Ovary (tissue), 9 donors: Measurements from ENCODE around the gene PLCD1. TPM values are rescaled to one million over a fixed set of nuclear protein-coding genes. Genes with fewer than 3 reads are reported as not detected.

Experiments used
- DNase-seq, 5 donors: peaks; one replicate each; pipeline ENCODE4 v3.0.0-alpha.2; 2019 to 2020
- H3K27ac ChIP-seq, 2 donors: fragments of 200-600 bp; one replicate each; pipeline versions ENCODE4 v1.5.1 to v1.8.0; 2019 to 2022
- H3K27me3 ChIP-seq: fragments of 200-600 bp; one replicate; pipeline ENCODE4 v1.8.0; 2022
- H3K36me3 ChIP-seq: fragments of 200-600 bp; sonication (generic); one replicate; pipeline ENCODE4 v1.5.1; 2019
- H3K4me1 ChIP-seq: one replicate; pipeline ENCODE4 v1.8.1; 2013; ENCODE audit warnings: mild to moderate bottlenecking, moderate library complexity; ENCODE audit not compliant: insufficient read depth
- H3K4me3 ChIP-seq: fragments of 200-600 bp; sonication (generic); one replicate; pipeline ENCODE4 v1.5.1; 2017
- H3K9me3 ChIP-seq, 2 donors: fragments of 200-600 bp in 1 of 2; sonication (generic) in 1 of 2; one replicate each; pipeline versions ENCODE4 v1.5.1 to v1.8.1; 2013 to 2019; ENCODE audit warnings: mild to moderate bottlenecking in 1 of 2, moderate library complexity in 1 of 2
- CTCF ChIP-seq, 3 donors: fragments of 450-650 bp in 2 of 3; fragments of 200-600 bp in 1 of 3; IDR thresholded peaks; one replicate each; pipeline versions ENCODE4 v1.5.1 to v1.8.0; 2016 to 2022; ENCODE audit warnings: antibody characterized with exemption in 3 of 3, mild to moderate bottlenecking in 1 of 3
- EP300 ChIP-seq: sonication (generic); formaldehyde crosslinking; IDR thresholded peaks from one replicate; pipeline ENCODE4 v1.6.1; 2017; ENCODE audit warnings: antibody characterized with exemption
- POLR2A ChIP-seq: fragments of 450-650 bp; IDR thresholded peaks from one replicate; pipeline ENCODE4 v1.6.1; 2017; ENCODE audit warnings: antibody characterized with exemption, mild to moderate bottlenecking, moderate library complexity
- WGBS, 3 donors: extraction: QIAGEN DNeasy Blood & Tissue Kit in 1 of 3; methylation state at CpG; one replicate each; pipeline versions ENCODE4 v1.1.5 to v1.1.7; 2013 to 2017; 5-methylcytosine and 5-hydroxymethylcytosine counted together
- intact Hi-C, 4 donors: fragments of 100-400 bp; cut with DNase I; formaldehyde crosslinking; loops; one replicate each; pipeline versions ENCODE4 v1.11.0 to v1.15.1; 2022 to 2023
- polyA plus RNA-seq, 2 donors: library from polyadenylated mRNA; stranded (reverse); fragments of 200-250 nt in 1 of 2; fragments of 350-450 nt in 1 of 2; fragmentation: Illumina TruSeq in 1 of 2; extraction: RNeasy Lipid Tissue Mini Kit (QIAGEN cat#74804) in 1 of 2; gene quantifications; one replicate each; pipeline ENCODE4 v1.2.3, GENCODE V29; 2013 to 2014
- total RNA-seq, 7 donors: library from RNA; depleted of rRNA in 2 of 7; stranded (reverse); fragments of >200 nt in 2 of 7; fragmentation: NEBNext Ultra II Directional in 3 of 7; extraction: Animal tissue kit (Norgen Biotek cat#: 25700) in 3 of 7; gene quantifications; one replicate each; pipeline versions ENCODE4 v1.1.0 to v1.2.4, GENCODE V29; 2016 to 2023
- donor health status: DM: no; HTN: no; CAD: no; lungs with moderate emphysema.
- donor health status: DM: no; HTN: no; CAD: no.
- donor health status: Bipolar disorder and iron deficiency.
- donor health status: DM: yes; HTN: yes; CAD: no.
- donor health status: DM: no; HTN: no; CAD: no.
- donor health status: DM: yes; HTN: yes; CAD: no.

Gene PLCD1
- total and polyA plus RNA-seq, 9 donors: 12.3 to 62.3 (median 27.0) TPM

- 90 to 92% (median 92%) methylated on average over 9 of the region's 9 CpGs for WGBS, 3 donors
- TF ChIP-seq EP300: no peak
- TF ChIP-seq POLR2A: no peak
- no peak for TF ChIP-seq CTCF (IDR thresholded peaks at IDR 0.05)
- H3K36me3 ChIP-seq: no peaks in the 10 kb centered on the region
Observed at GRCh38 chr3:37968199-37968598, 61.2 kb downstream of the PLCD1 start.

GRCh38 chr3:37967260-37967881 lies 62.1 kb downstream of the PLCD1 start:
- H3K27ac ChIP-seq: no peak overlapping the region
- peaks cover 1% of the 10 kb centered on the region for H3K4me1 ChIP-seq
- H3K9me3 ChIP-seq: no peaks in the 10 kb centered on the region
- H3K36me3 ChIP-seq: no peaks in the 10 kb centered on the region
- intact Hi-C loops: loop anchor here in 3 of 4 donors (2.0 to 10.0 kb wide), 3 partner anchors 110 to 113 kb away; no protein-coding TSS in a partner anchor
- no peak overlapping the region for H3K4me3 ChIP-seq
- peak; percentile 58 to 76 (median 72) for DNase-seq
- TF ChIP-seq POLR2A (no peak), CTCF (IDR thresholded peaks at IDR 0.05) (peak; percentile 54 to 74 (median 59))
- no peaks in the 10 kb centered on the region for H3K27me3 ChIP-seq
- WGBS, 3 donors: 56 to 67% (median 60%) methylated on average over 7 of the region's 7 CpGs

More at GRCh38 chr3:37968199-37968598, 61.2 kb downstream of the PLCD1 start:
- intact Hi-C loops: loop anchor here in 3 of 4 donors (2.0 to 10.0 kb wide), 3 partner anchors 111 to 113 kb away; no protein-coding TSS in a partner anchor
- H3K9me3 ChIP-seq: no peaks in the 10 kb centered on the region
- no peak overlapping the region for H3K27ac ChIP-seq
- no peaks in the 10 kb centered on the region for H3K27me3 ChIP-seq
- no peaks in the 10 kb centered on the region for H3K4me1 ChIP-seq
- H3K4me3 ChIP-seq: no peak overlapping the region
- DNase-seq: no peak

- Histone ChIP-seq H3K9me3 (no peaks in the 10 kb centered on the region), H3K36me3 (no peaks in the 10 kb centered on the region), H3K4me3 (no peak overlapping the region), H3K4me1 (peaks cover 1% of the 10 kb centered on the region), H3K27me3 (no peaks in the 10 kb centered on the region), H3K27ac (no peak overlapping the region)
- intact Hi-C loops: loop anchor here in 2 of 4 donors (5.0 to 10.0 kb wide), 2 partner anchors 107 to 110 kb away; no protein-coding TSS in a partner anchor
- 93 to 100% (median 97%) methylated on average over 1 of the region's 1 CpG for WGBS, 3 donors
- TF ChIP-seq EP300 (no peak), CTCF (IDR thresholded peaks at IDR 0.05) (no peak), POLR2A (no peak)
- no peak for DNase-seq
Observed at GRCh38 chr3:37964716-37965115, 64.7 kb downstream of the PLCD1 start.

GRCh38 chr3:37964146-37964545 lies 65.3 kb downstream of the PLCD1 start:
- Histone ChIP-seq H3K9me3 (no peaks in the 10 kb centered on the region), H3K4me1 (peaks cover 1% of the 10 kb centered on the region), H3K36me3 (no peaks in the 10 kb centered on the region), H3K27me3 (no peaks in the 10 kb centered on the region), H3K27ac (no peak overlapping the region), H3K4me3 (no peak overlapping the region)
- intact Hi-C loops: loop anchor here in 1 of 4 donors (10.0 kb wide), 1 partner anchor 109 kb away; no protein-coding TSS in a partner anchor
- TF ChIP-seq POLR2A (no peak), EP300 (no peak), CTCF (IDR thresholded peaks at IDR 0.05) (no peak)
- WGBS, 3 donors: 93 to 99% (median 96%) methylated on average over 3 of the region's 3 CpGs
- no peak for DNase-seq
